K562 (cell line): ENCODE measurements around the gene ARHGAP24. TPM values are rescaled to one million over a fixed set of nuclear protein-coding genes. Genes with fewer than 3 reads are reported as not detected.

Source experiments
- ATAC-seq: fragments of 200-7000 bp; cut with Tn5 transposase; 3 replicates; pipeline ENCODE4 v1.9.1; 2020; ENCODE audit warnings: moderate library complexity
- BruUV-seq: library from RNA; stranded (reverse); fragments of 400-500 nt; replicated peaks from 2 replicates; lab custom pipeline; 2021; lab: Mats Ljungman, UMichigan
- CTCF ChIA-PET: fragments of 300-600 bp; formaldehyde crosslinking; extraction: SDS; loops from one replicate; lab custom pipeline; 2021; ENCODE audit warnings: low intra/inter-chr PET ratio; lab: Yijun Ruan, JAX
- POLR2A ChIA-PET: fragments of 300-600, 350-650 bp; sonication (Branson Sonifier 250); formaldehyde crosslinking; extraction: SDS; loops from one replicate; lab custom pipeline; 2021; ENCODE audit warnings: antibody characterized with exemption, inconsistent platforms; lab: Yijun Ruan, JAX
- DNase-seq, 4 experiments: peaks; one replicate each; pipeline versions ENCODE4 v3.0.0 to v3.0.0-alpha.2; 2011 to 2018; ENCODE audit warnings: low spot score in 3 of 4, mixed read lengths in 3 of 4; ENCODE audit errors: extremely low read depth in 1 of 4
- FAIRE-seq: peaks from 2 replicates; lab custom pipeline; 2011; peaks lifted over from hg19 to GRCh38; lab: Jason Lieb, UNC
- H2AFZ ChIP-seq: 2 replicates; pipeline ENCODE4 v1.6.0; 2011; ENCODE audit warnings: low read depth, low read length, control low read depth, inconsistent platforms
- H3K27ac ChIP-seq: fragments of 200-600 bp; 3 replicates; pipeline ENCODE4 v1.8.0; 2011; ENCODE audit warnings: low read depth, mild to moderate bottlenecking, control low read depth, inconsistent platforms, low read length, moderate library complexity, mixed read lengths; ENCODE audit errors: extremely low read depth
- H3K27me3 ChIP-seq, 2 experiments: fragments of 300-600 bp in 1 of 2; 2 replicates in 1 of 2; 3 replicates in 1 of 2; pipeline versions ENCODE4 v1.6.0 to v1.8.0; 2011; ENCODE audit warnings: inconsistent platforms in 2 of 2, low read length in 2 of 2, mild to moderate bottlenecking in 1 of 2, mixed read lengths in 1 of 2, moderate library complexity in 1 of 2; ENCODE audit not compliant: control insufficient read depth in 2 of 2, insufficient read depth in 2 of 2
- H3K36me3 ChIP-seq: fragments of 300-600 bp; 3 replicates; pipeline ENCODE4 v1.8.0; 2011; ENCODE audit warnings: mild to moderate bottlenecking, low read length, inconsistent platforms; ENCODE audit not compliant: control insufficient read depth, insufficient read depth
- H3K4me1 ChIP-seq, 2 experiments: fragments of 200-600 bp in 1 of 2; replicated peaks in 1 of 2; 2 replicates in 1 of 2; 3 replicates in 1 of 2; pipeline versions ENCODE4 v1.5.1 to v1.8.0; 2011; ENCODE audit warnings: inconsistent platforms in 2 of 2, low read length in 2 of 2, mild to moderate bottlenecking in 1 of 2, mixed read lengths in 1 of 2, moderate library complexity in 1 of 2; ENCODE audit not compliant: control insufficient read depth in 2 of 2, insufficient read depth in 2 of 2
- H3K4me2 ChIP-seq: 2 replicates; pipeline ENCODE4 v1.6.1; 2011; ENCODE audit warnings: low read length, control low read depth, inconsistent platforms, mixed read lengths; ENCODE audit not compliant: insufficient read depth
- H3K4me3 ChIP-seq: fragments of 200-600 bp; sonication (generic), shearing (Covaris generic); 2 replicates; pipeline ENCODE4 v1.5.1; 2016; ENCODE audit warnings: control low read depth, inconsistent platforms
- H3K79me2 ChIP-seq: fragments of 200-600 bp; 3 replicates; pipeline ENCODE4 v1.8.0; 2011; ENCODE audit warnings: low read length, inconsistent platforms; ENCODE audit not compliant: control insufficient read depth, insufficient read depth
- H3K9ac ChIP-seq, 2 experiments: 2 replicates each; pipeline versions ENCODE4 v1.6.0 to v1.6.1; 2011; ENCODE audit warnings: low read depth in 2 of 2, low read length in 2 of 2, control low read depth in 1 of 2, inconsistent platforms in 1 of 2, mild to moderate bottlenecking in 1 of 2, mixed read lengths in 1 of 2; ENCODE audit not compliant: insufficient read depth in 1 of 2
- H3K9me1 ChIP-seq: one replicate; pipeline ENCODE4 v1.6.0; 2011; ENCODE audit warnings: inconsistent platforms, mild to moderate bottlenecking, low read length, moderate library complexity; ENCODE audit not compliant: control insufficient read depth, insufficient read depth
- H3K9me3 ChIP-seq: replicated peaks from 2 replicates; pipeline ENCODE4 v1.5.1; 2011; ENCODE audit warnings: low read depth, low read length, inconsistent platforms; ENCODE audit not compliant: control insufficient read depth, insufficient read depth
- H4K20me1 ChIP-seq: replicated peaks from 2 replicates; pipeline ENCODE4 v1.6.1; 2011; ENCODE audit warnings: low read length, inconsistent platforms, mixed read lengths; ENCODE audit not compliant: control insufficient read depth, insufficient read depth
- ATF3 ChIP-seq, 2 experiments: fragments of 450-650 bp in 1 of 2; sonication (generic) in 1 of 2; formaldehyde crosslinking in 1 of 2; IDR thresholded peaks in 1 of 2; conservative IDR thresholded peaks in 1 of 2; 2 replicates each; pipeline versions ENCODE4 v1.6.1 to v1.8.1; 2016 to 2023; ENCODE audit warnings: mild to moderate bottlenecking in 2 of 2, moderate library complexity in 2 of 2, inconsistent platforms in 1 of 2, missing genetic modification reagents in 1 of 2
- CCNT2 ChIP-seq: IDR thresholded peaks from 2 replicates; pipeline ENCODE4 v1.6.1; 2011; ENCODE audit warnings: borderline replicate concordance, low read depth, mild to moderate bottlenecking, moderate library complexity, mixed read lengths, low read length; ENCODE audit not compliant: insufficient read length; ENCODE audit errors: extremely low read depth
- CHCHD3 ChIP-seq: fragments of 250-450 bp; sonication (Bioruptor Pico); IDR thresholded peaks from 2 replicates; pipeline ENCODE4 v2.1.2; 2022; ENCODE audit warnings: mild to moderate bottlenecking
- CHD1 ChIP-seq: fragments of 200-600 bp; sonication (generic); IDR thresholded peaks from one replicate; pipeline ENCODE4 v1.6.1; 2012; ENCODE audit warnings: mild to moderate bottlenecking, moderate library complexity, low read length, inconsistent platforms
- JUNB ChIP-seq: fragments of 450-650 bp; formaldehyde crosslinking; conservative IDR thresholded peaks from 2 replicates; pipeline ENCODE4 v1.4.0; 2020; ENCODE audit warnings: mild to moderate bottlenecking
- TSHZ1 ChIP-seq: fragments of 250-450 bp; sonication (Bioruptor Pico); IDR thresholded peaks from 2 replicates; pipeline ENCODE4 v1.4.0; 2020; ENCODE audit warnings: mild to moderate bottlenecking, moderate library complexity
- YY1 ChIP-seq, 3 experiments: IDR thresholded peaks; 2 replicates each; pipeline ENCODE4 v1.6.1; 2011; ENCODE audit warnings: low read length in 2 of 3, mild to moderate bottlenecking in 2 of 3, moderate library complexity in 2 of 3, borderline replicate concordance in 1 of 3, control low read depth in 1 of 3, low read depth in 1 of 3; ENCODE audit not compliant: insufficient read depth in 3 of 3, insufficient replicate concordance in 2 of 3, control insufficient read depth in 1 of 3, insufficient read length in 1 of 3; ENCODE audit errors: extremely low read depth in 1 of 3
- WGBS: fragments of 100-300 bp; shearing (Covaris generic); methylation state at CpG from one replicate; pipeline ENCODE4 v1.1.6; 2016; ENCODE audit warnings: low coverage, mixed read lengths; ENCODE audit not compliant: insufficient coverage; ENCODE audit errors: missing lambda C conversion rate; 5-methylcytosine and 5-hydroxymethylcytosine counted together
- in situ Hi-C: fragments of 300-500 bp; cut with MboI; formaldehyde crosslinking; loops from 4 replicates; pipeline ENCODE4 v1.15.0; 2018; ENCODE audit warnings: inconsistent platforms, mixed read lengths
- intact Hi-C: fragments of 100-400 bp; cut with micrococcal nuclease; formaldehyde crosslinking; loops from 2 replicates; pipeline ENCODE4 v1.14.2; 2022
- polyA plus RNA-seq, 8 experiments: library from polyadenylated mRNA; depleted of rRNA in 4 of 8; stranded (reverse) in 5 of 8; unstranded in 3 of 8; fragments of >200 nt; fragmentation: Nextera tagmentation in 2 of 8; fragmentation: Illumina TruSeq in 1 of 8; extraction: Ambion mirVana in 2 of 8; extraction: Trizol in 1 of 8; gene quantifications; 2 replicates each; pipeline versions ENCODE4 v1.2.1 to v1.2.3, GENCODE V29; 2011 to 2014; ENCODE audit warnings: inconsistent platforms in 1 of 8, missing spikeins in 1 of 8
- total RNA-seq, 7 experiments: library from RNA; depleted of rRNA in 6 of 7; stranded (reverse); fragments of >200 nt in 6 of 7; fragmentation: Illumina TruSeq in 2 of 7; extraction: Trizol in 2 of 7; gene quantifications; 2 replicates each; pipeline versions ENCODE4 v1.2.1 to v1.2.3, GENCODE V29; 2011 to 2021; ENCODE audit warnings: low replicate concordance in 1 of 7

Gene ARHGAP24
- total and polyA plus RNA-seq, 9 of the 15 experiments (the other 6 are each of a cell fraction or from before 2014, with no cell fraction given), result 8.0 to 22.6 (median 14.0) TPM

GRCh38 chr4:85773372-85773771 lies 298.4 kb downstream of the ARHGAP24 start (continued):
- TF ChIP-seq JUNB (CRISPR knock-in tag), result no peak
- TF ChIP-seq CHD1, result no peak

GRCh38 chr4:85774000-85774399 lies 299.1 kb downstream of the ARHGAP24 start:
- Histone ChIP-seq H2AFZ (no peak overlapping the region), H3K9me3 (no peaks in the 10 kb centered on the region), H3K4me1 (no peaks in the 10 kb centered on the region), H4K20me1 (no peaks in the 10 kb centered on the region), H3K27ac (no peak overlapping the region), H3K4me2 (no peak overlapping the region), H3K27me3 (no peaks in the 10 kb centered on the region), H3K9me1 (no peaks in the 10 kb centered on the region), H3K36me3 (no peaks in the 10 kb centered on the region), H3K9ac (no peak overlapping the region), H3K79me2 (no peaks in the 10 kb centered on the region), H3K4me3 (no peak overlapping the region)
- ATAC-seq (no peak), DNase-seq (no peak), FAIRE-seq (no peak)
- intact Hi-C loops, result no loop called here
- WGBS, result 25% methylated on average over 1 of the region's 1 CpG
- CTCF ChIA-PET, result no interaction called here
- in situ Hi-C loops, result loop anchor here (25.0 kb wide), 1 partner anchor 612 kb away; no protein-coding TSS in a partner anchor
- POLR2A ChIA-PET, result no interaction called here
- TF ChIP-seq YY1 (IDR thresholded peaks at IDR 0.05; ENCODE audit: borderline replicate concordance in 1 of 3, control insufficient read depth in 1 of 3, extremely low read depth in 1 of 3, insufficient read depth in 3 of 3, insufficient read length in 1 of 3, insufficient replicate concordance in 2 of 3, low read depth in 1 of 3, low read length in 2 of 3) (no peak), CHCHD3 (CRISPR knock-in tag) (no peak), ATF3 (IDR thresholded peaks at IDR 0.05) (no peak), ATF3 (CRISPR knock-in tag; conservative IDR thresholded peaks at IDR 0.05) (no peak), CCNT2 (no peak), TSHZ1 (no peak)
- no TSS peak for BruUV-seq
